PFSK-1 (cell line): Measurements from ENCODE around the gene RNF4.

ENCODE experiments used
- POLR2AphosphoS5 ChIP-seq: IDR thresholded peaks from 2 replicates; pipeline ENCODE4 v1.6.1; 2012; ENCODE audit warnings: low read depth, mild to moderate bottlenecking, control low read depth, low read length, moderate library complexity
- REST ChIP-seq, 2 experiments: IDR thresholded peaks; 2 replicates each; pipeline versions ENCODE4 v1.6.1 to v1.8.0; 2011 to 2012; ENCODE audit warnings: low read depth in 2 of 2, low read length in 2 of 2, control low read depth in 1 of 2, inconsistent platforms in 1 of 2, mild to moderate bottlenecking in 1 of 2, moderate library complexity in 1 of 2; ENCODE audit not compliant: insufficient read depth in 1 of 2
- SIN3A ChIP-seq: IDR thresholded peaks from 2 replicates; pipeline ENCODE4 v1.6.1; 2012; ENCODE audit warnings: mild to moderate bottlenecking, low read length, moderate library complexity, borderline replicate concordance; ENCODE audit not compliant: insufficient read depth
- TAF1 ChIP-seq: IDR thresholded peaks from 2 replicates; pipeline ENCODE4 v1.6.1; 2012; ENCODE audit warnings: low read length, control low read depth, borderline replicate concordance; ENCODE audit not compliant: insufficient read depth

GRCh38 chr4:2534904-2535375, 66.0 kb downstream of the RNF4 start:
- no peak for TF ChIP-seq POLR2AphosphoS5
- TF ChIP-seq REST (IDR thresholded peaks at IDR 0.05; ENCODE audit: insufficient read depth in 1 of 2, low read depth in 2 of 2, low read length in 2 of 2), result no peak
- no peak for TF ChIP-seq TAF1
- no peak for TF ChIP-seq SIN3A
